ENCODE data around the gene GRK5. TPM values are rescaled to one million over a fixed set of nuclear protein-coding genes. Genes with fewer than 3 reads are reported as not detected.

GRK5 gene
- total RNA-seq, 1 experiment from 2014 or later, result 0.82 TPM

GRCh38 chr10:119333146-119333792 lies 125.9 kb downstream of the GRK5 start:
- no peaks in the 10 kb centered on the region for H3K9me3 Mint-ChIP-seq (ENCODE audit: unreplicated experiment)
- no peaks in the 10 kb centered on the region for H3K36me3 Mint-ChIP-seq (ENCODE audit: insufficient read depth, unreplicated experiment)
- H3K4me3 Mint-ChIP-seq (ENCODE audit: unreplicated experiment), result no peak overlapping the region
- DNase-seq (ENCODE audit: unreplicated experiment), result peak; percentile 28
- no peak overlapping the region for H3K27ac Mint-ChIP-seq (ENCODE audit: low read depth, unreplicated experiment)
- no TSS peak for BruUV-seq (replicated peaks)
- intact Hi-C loops (cut with micrococcal nuclease), result no loop called here
- H3K4me1 Mint-ChIP-seq (ENCODE audit: insufficient read depth, unreplicated experiment), result peaks cover 4% of the 10 kb centered on the region
- TF ChIP-seq, protein P1, sequence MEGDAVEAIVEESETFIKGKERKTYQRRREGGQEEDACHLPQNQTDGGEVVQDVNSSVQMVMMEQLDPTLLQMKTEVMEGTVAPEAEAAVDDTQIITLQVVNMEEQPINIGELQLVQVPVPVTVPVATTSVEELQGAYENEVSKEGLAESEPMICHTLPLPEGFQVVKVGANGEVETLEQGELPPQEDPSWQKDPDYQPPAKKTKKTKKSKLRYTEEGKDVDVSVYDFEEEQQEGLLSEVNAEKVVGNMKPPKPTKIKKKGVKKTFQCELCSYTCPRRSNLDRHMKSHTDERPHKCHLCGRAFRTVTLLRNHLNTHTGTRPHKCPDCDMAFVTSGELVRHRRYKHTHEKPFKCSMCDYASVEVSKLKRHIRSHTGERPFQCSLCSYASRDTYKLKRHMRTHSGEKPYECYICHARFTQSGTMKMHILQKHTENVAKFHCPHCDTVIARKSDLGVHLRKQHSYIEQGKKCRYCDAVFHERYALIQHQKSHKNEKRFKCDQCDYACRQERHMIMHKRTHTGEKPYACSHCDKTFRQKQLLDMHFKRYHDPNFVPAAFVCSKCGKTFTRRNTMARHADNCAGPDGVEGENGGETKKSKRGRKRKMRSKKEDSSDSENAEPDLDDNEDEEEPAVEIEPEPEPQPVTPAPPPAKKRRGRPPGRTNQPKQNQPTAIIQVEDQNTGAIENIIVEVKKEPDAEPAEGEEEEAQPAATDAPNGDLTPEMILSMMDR (IDR thresholded peaks at IDR 0.05; ENCODE audit: unreplicated experiment), result no peak
- no peaks in the 10 kb centered on the region for H3K27me3 Mint-ChIP-seq (ENCODE audit: insufficient read depth, unreplicated experiment)
- POLR2A ChIA-PET, result no interaction called here
- CTCF ChIA-PET, result interaction anchor here (0.6 to 1.1 kb wide), 3 partner anchors 10 to 134 kb away, joined by 3 read pairs; no protein-coding TSS in a partner anchor

GRCh38 chr10:119335671-119336353 lies 128.4 kb downstream of the GRK5 start:
- Mint-ChIP-seq H3K36me3 (ENCODE audit: insufficient read depth, unreplicated experiment) (peaks cover 2% of the 10 kb centered on the region), H3K9me3 (ENCODE audit: unreplicated experiment) (no peaks in the 10 kb centered on the region), H3K27ac (ENCODE audit: low read depth, unreplicated experiment) (no peak overlapping the region), H3K4me1 (ENCODE audit: insufficient read depth, unreplicated experiment) (peaks cover 4% of the 10 kb centered on the region), H3K27me3 (ENCODE audit: insufficient read depth, unreplicated experiment) (no peaks in the 10 kb centered on the region), H3K4me3 (ENCODE audit: unreplicated experiment) (no peak overlapping the region)
- TF ChIP-seq, protein P1 (IDR thresholded peaks at IDR 0.05; ENCODE audit: unreplicated experiment), result no peak
- intact Hi-C loops (cut with micrococcal nuclease), result no loop called here
- ChIA-PET POLR2A (no interaction called here), CTCF (interaction anchor here (0.7 kb wide), 1 partner anchor 482 kb away, joined by 3 read pairs; no protein-coding TSS in a partner anchor)
- no TSS peak for BruUV-seq (replicated peaks)
- DNase-seq (ENCODE audit: unreplicated experiment), result no peak

DNA sequence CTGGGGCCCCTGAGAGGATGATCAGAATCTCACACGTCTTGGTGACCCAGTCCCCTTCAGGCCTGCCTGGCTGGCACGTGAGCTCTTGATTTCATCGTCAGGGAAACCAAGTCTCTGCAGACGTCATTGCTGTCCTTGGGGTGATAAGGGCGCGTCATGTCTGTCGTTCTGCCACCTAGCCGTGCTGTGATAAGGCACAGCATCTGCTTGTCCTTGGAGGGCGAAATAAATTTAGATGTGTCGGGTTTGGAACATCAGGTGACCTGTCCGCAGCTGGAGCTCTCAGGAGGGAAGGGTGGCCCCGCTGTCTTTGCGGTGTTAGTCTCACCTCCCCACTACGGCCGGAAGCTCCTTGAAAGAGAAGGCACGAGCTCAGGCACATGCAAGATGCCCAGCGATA lies 129.2 kb downstream of the GRK5 start:
- Mint-ChIP-seq H3K36me3 (ENCODE audit: insufficient read depth, unreplicated experiment) (peaks cover 5% of the 10 kb centered on the region), H3K4me1 (ENCODE audit: insufficient read depth, unreplicated experiment) (peaks cover 4% of the 10 kb centered on the region), H3K27me3 (ENCODE audit: insufficient read depth, unreplicated experiment) (no peaks in the 10 kb centered on the region), H3K27ac (ENCODE audit: low read depth, unreplicated experiment) (no peak overlapping the region), H3K9me3 (ENCODE audit: unreplicated experiment) (no peaks in the 10 kb centered on the region), H3K4me3 (ENCODE audit: unreplicated experiment) (no peak overlapping the region)
- ChIA-PET POLR2A (no interaction called here), CTCF (no interaction called here)
- intact Hi-C loops (cut with micrococcal nuclease), result no loop called here
- DNase-seq (ENCODE audit: unreplicated experiment), result no peak
- TF ChIP-seq, protein P1 (IDR thresholded peaks at IDR 0.05; ENCODE audit: unreplicated experiment), result no peak
- BruUV-seq (replicated peaks), result no TSS peak

GRCh38 chr10:119337223-119337622 lies 129.9 kb downstream of the GRK5 start:
- ChIA-PET POLR2A (no interaction called here), CTCF (no interaction called here)
- no peak for DNase-seq (ENCODE audit: unreplicated experiment)
- no TSS peak for BruUV-seq (replicated peaks)
- Mint-ChIP-seq H3K4me3 (ENCODE audit: unreplicated experiment) (no peak overlapping the region), H3K27me3 (ENCODE audit: insufficient read depth, unreplicated experiment) (no peaks in the 10 kb centered on the region), H3K9me3 (ENCODE audit: unreplicated experiment) (no peaks in the 10 kb centered on the region), H3K27ac (ENCODE audit: low read depth, unreplicated experiment) (no peak overlapping the region), H3K4me1 (ENCODE audit: insufficient read depth, unreplicated experiment) (peaks cover 5% of the 10 kb centered on the region), H3K36me3 (ENCODE audit: insufficient read depth, unreplicated experiment) (peaks cover 5% of the 10 kb centered on the region)
- TF ChIP-seq, protein P1 (IDR thresholded peaks at IDR 0.05; ENCODE audit: unreplicated experiment), result no peak
- intact Hi-C loops (cut with micrococcal nuclease), result no loop called here
